GM10847 (cell line): ENCODE data around the gene PPM1K.

ENCODE experiments used
- POLR2A ChIP-seq: IDR thresholded peaks from 2 replicates; pipeline ENCODE4 v1.6.1; 2011; ENCODE audit not compliant: insufficient read length; ENCODE audit errors: extremely low read depth

PPM1K gene

GRCh38 chr4:88283661-88284438 lies 511 bp downstream of the PPM1K start:
- TF ChIP-seq POLR2A, result peak; percentile 38

- no peak for TF ChIP-seq POLR2A
Observed at GRCh38 chr4:88280228-88280795, 4.0 kb downstream of the PPM1K start.

DNA sequence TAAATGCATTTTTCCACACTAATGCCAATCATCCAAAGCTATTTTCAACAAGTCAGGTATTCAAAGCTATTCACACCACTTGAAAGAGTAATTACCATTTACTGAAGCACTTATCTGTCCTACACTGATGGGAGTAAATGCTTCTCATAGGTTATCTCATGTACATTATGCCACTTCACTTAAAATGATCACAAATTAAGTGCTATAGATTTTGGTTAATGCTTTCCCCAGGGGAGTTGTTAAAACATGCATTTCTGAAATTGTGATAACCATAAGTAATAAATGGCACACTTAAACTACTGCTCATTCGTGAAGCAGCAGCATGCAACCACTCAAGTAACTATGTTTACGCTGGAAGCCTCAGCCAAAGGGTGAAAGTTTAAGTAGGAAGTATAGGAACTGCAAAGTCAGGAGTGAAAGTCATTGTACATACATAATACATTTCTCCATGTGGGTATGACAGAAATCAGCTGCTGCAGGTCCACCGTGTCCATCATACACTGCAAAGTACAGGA lies 6.6 kb downstream of the PPM1K start:
- TF ChIP-seq POLR2A, result no peak

DNA sequence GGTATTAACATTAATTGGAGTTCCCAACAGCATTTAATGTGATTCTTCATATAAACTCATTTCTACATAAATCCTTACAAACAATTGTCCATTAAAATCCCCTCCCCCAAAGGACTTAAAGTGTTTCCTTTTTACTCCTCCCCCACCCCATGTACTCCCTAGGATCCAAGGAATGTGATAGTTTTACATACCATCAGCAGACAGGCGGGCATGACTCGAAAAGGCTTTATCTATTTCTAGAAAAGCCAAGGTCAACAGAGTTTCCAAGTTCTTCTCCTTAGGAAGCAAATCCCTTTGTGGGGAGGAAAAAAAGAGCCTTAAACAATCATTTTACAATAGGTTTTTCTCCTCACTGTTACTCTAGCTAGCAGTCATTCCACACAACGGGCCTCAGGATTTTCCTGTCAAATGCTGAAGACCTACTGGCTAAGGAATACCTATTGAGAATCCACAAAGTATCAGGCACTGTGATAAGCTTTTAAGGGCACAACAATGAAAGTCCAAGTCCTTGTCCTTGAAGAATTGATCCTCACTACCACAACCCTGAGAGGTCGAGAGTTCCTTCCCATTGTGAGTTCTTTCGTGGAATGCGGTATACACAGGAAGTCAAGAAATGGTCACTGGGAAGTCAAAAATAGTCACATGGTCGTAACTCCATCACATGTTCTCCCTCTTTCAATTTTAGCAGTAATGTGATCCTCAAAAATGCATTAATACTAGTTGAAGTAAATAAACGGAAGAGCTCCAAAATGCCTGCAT lies 7.2 kb downstream of the PPM1K start:
- TF ChIP-seq POLR2A, result no peak

DNA sequence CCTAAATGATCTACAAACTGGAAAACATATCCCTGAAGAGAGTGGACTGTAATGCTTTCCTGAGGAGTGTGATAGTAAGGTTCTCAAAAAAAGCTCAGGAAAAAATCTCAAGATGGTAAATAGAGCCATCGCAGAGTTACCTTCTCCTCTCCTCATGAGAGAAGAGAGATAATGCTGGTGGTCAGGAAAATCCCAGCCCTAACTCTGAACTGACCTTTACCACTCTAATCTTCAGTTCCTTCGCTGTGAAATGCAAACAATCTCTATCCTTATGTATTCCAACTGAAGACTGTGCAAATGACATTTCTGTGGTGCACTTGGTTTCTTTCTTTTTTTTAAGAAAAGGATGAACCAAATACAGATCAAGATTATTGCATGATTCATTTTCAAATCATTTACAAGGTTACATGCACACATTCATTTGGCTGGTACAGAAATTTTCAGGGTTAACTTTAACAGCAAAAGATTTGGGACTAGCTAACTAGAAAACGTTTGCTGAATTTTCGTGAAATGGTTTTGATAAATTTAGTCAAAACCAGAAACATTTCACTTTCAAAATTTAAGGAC lies 8.3 kb downstream of the PPM1K start:
- no peak for TF ChIP-seq POLR2A

DNA sequence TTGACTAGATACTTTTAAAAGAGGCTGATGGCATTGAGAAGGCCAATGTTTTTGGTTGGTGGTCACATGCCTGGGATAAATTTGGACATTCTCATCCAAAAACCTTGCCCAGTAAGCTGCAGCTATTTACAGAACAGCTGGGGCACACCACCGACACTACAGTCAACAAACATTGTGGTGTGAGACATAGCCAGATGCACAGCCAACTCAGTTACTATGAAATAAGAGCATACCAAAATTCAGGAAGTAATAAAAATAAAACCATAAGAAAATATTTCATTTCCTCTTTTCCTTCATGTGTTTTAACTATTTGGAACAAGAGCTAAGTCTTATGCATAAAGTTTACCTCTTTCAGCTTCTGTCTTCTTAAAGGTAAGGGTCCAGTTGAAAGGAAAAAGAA lies 8.8 kb downstream of the PPM1K start:
- TF ChIP-seq POLR2A, result no peak

GRCh38 chr4:88268913-88269312 lies 15.4 kb downstream of the PPM1K start:
- TF ChIP-seq POLR2A, result no peak

- TF ChIP-seq POLR2A, result no peak
Observed at GRCh38 chr4:88264336-88264735, 20.0 kb downstream of the PPM1K start.

- no peak for TF ChIP-seq POLR2A
Observed at GRCh38 chr4:88257726-88258125, 26.6 kb downstream of the PPM1K start.

DNA sequence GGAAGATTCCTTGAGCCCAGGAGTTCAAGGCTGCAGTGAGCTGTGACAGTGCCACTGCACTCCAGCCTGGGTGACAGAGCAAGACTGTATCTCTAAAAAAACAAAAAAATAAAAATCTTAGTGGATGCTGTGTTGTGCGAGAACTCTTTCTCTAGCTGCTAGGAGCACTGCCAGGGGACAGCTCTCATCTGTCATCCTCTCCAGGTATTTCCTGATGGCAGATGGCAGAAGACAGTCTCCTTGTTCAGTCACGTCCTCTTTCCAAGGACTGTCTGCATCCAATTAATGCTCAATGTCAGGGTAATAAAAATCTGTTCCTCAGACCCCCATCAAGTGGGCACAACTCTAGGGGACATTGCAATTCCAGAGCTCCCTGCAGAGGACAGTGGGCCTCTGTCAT lies 29.2 kb downstream of the PPM1K start:
- no peak for TF ChIP-seq POLR2A

DNA sequence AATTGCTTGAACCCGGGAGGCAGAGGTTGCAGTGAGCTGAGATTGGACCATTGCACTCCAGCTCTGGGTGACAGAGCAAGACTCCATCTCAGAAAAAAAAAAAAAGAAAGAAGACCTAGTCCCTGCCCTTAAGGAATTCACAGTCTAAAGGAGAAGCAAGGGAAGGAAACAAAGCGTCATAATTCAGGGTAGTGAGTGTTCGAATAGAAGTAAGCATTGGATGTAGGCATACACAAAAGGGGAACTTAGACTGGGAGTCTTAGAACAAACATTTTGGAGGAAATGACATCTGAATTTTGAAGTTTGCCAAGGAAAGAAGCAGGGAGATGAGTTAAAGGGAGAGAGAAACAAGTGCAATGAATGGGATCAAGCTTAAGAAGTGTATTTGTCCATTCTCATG lies 32.4 kb downstream of the PPM1K start:
- no peak for TF ChIP-seq POLR2A

GRCh38 chr4:88247148-88247547 lies 37.2 kb downstream of the PPM1K start:
- TF ChIP-seq POLR2A, result no peak

GRCh38 chr4:88246600-88246999 lies 37.8 kb downstream of the PPM1K start:
- TF ChIP-seq POLR2A, result no peak

- no peak for TF ChIP-seq POLR2A
Observed at GRCh38 chr4:88244816-88245579, 39.4 kb downstream of the PPM1K start.

DNA sequence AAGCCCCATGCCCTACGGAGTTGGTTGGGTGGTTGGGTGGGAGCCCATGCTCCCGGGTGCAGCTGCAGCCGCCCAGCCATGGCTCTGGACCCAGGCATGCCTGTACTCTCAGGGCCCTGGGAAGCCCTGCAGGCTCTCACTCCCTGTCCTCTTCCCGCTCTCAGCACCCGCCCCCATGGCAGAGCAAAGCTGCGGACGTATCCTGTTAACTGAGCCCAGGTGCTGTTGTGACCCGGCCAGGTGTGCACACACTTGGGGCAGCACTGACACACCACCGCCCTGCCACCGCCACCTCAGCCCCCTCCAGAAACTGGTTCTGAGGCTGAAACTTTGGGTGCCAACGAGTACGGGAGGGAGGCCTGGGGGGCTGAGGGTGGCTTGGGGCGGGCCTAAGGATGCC lies 40.3 kb downstream of the PPM1K start:
- no peak for TF ChIP-seq POLR2A
